AG10803 (cell line): ENCODE measurements around the gene TP53.
"Not testable (repeated sequence)": the region's sequence is repeated elsewhere in the genome, so short reads cannot be mapped to it uniquely, and the experiment has no call there.

Experiments used
- DNase-seq: peaks from one replicate; pipeline ENCODE4 v3.0.0; 2010; ENCODE audit warnings: low read depth
- H3K4me3 ChIP-seq: 2 replicates; pipeline ENCODE4 v1.5.1; 2011; ENCODE audit warnings: mild to moderate bottlenecking, low read length, control low read depth
- CTCF ChIP-seq: conservative IDR thresholded peaks from 2 replicates; pipeline ENCODE4 v1.5.1; 2011; ENCODE audit warnings: mild to moderate bottlenecking, low read length, control low read depth, inconsistent platforms

TP53 gene

GRCh38 chr17:7651097-7651664 lies 36.1 kb downstream of the TP53 start:
- TF ChIP-seq CTCF = no peak
- H3K4me3 ChIP-seq = no peak overlapping the region
- DNase-seq = no peak

DNA sequence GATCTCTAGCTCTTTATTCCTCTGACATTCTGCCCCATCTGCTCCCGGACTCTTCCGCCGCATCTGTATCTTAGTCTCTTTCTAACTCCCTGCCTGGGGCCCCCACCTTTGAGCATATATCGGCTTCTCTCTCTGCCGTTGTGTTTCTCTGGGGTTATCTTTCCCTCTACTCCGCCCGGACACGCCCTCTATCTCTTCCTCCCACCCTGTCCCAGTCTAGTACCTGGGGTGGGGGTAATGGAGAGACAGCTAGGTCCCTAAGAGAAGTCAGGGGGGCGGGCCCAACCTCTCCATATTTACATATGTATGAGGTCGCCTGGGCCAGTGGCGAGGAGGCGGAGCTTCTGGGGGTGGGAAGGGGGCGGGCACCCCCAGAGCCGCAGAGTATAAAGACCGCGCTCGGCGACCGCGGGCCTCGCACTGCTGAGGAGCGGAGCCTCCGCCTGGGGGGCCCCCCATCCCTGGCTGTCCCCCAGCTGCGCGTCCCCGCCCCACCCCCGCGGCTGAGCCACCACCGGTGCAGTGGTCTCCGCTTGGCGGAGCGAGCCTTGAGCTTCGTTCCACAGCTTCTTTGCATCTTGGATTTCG lies 36.7 kb downstream of the TP53 start, which contains the start of gene ATP1B2:
Gene ATP1B2, plus strand, starts transcription at position 418 of the 588 bp plus-strand sequence. CDS start 593 bp downstream, outside the sequence.
- TF ChIP-seq CTCF = no peak
- H3K4me3 ChIP-seq = peak within 1 kb of the TSS; percentile 33
- DNase-seq = no peak

GRCh38 chr17:7647018-7647417 lies 40.3 kb downstream of the TP53 start:
- no peak for DNase-seq
- H3K4me3 ChIP-seq = no peak overlapping the region
- TF ChIP-seq CTCF = no peak

GRCh38 chr17:7646457-7646856 lies 40.8 kb downstream of the TP53 start:
- DNase-seq = no peak
- no peak for TF ChIP-seq CTCF
- no peak overlapping the region for H3K4me3 ChIP-seq

DNA sequence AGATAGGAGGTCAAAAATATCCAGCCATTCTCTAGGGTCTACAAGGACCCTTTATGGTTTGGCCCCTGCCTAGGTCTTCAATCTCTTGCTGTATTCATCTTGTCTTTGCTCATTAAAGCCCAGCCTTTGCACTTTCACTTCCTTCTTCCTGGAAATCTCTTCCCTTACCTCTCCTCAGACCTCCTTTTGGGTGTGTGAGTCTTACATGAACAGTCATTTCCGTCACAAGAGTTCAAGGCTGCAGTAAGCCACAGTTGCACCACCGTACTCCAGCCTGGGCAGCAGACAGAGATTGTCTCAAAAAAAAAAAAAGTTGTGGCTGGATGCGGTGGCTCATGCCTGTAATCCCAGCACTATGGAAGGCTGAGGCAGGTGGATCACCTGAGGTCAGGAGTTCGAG lies 42.5 kb downstream of the TP53 start:
- TF ChIP-seq CTCF = no peak
- no peak overlapping the region for H3K4me3 ChIP-seq
- no peak for DNase-seq

GRCh38 chr17:7641635-7642034 lies 45.7 kb downstream of the TP53 start:
- H3K4me3 ChIP-seq = not testable (repeated sequence)

DNA sequence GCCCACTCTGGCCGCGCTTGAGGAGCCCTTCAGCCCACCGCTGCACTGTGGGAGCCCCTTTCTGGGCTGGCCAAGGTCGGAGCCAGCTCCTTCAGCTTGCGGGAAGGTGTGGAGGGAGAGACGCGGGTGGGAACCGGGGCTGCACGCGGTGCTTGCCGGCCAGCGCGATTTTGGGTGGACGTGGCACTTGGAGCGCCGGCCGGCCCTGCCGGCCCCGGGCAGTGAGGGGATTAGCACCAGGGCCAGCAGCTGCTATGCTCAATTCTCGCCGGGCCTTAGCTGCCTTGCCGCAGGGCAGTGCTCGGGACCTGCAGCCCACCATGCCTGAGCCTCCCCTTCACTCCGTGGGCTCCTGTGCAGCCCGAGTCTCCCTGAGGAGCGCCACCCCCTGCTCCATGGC lies 46.5 kb downstream of the TP53 start:
- DNase-seq = no peak
- H3K4me3 ChIP-seq = no peak overlapping the region
- no peak for TF ChIP-seq CTCF

More at GRCh38 chr17:7641635-7642034, 45.7 kb downstream of the TP53 start:
- DNase-seq = not testable (repeated sequence)

- DNase-seq = no peak
- TF ChIP-seq CTCF = no peak
- H3K4me3 ChIP-seq = no peak overlapping the region
Observed at GRCh38 chr17:7636163-7636562, 51.1 kb downstream of the TP53 start.
